Jurkat, Clone E6-1 (cell line): Measurements from ENCODE around the gene ALK.

Experiments
- DNase-seq: peaks from one replicate; pipeline ENCODE4 v3.0.0-alpha.2; 2011; ENCODE audit warnings: low read depth, low spot score
- H3K4me3 ChIP-seq: 2 replicates; pipeline ENCODE4 v1.5.1; 2011; ENCODE audit warnings: mild to moderate bottlenecking, low read length, control low read depth, moderate library complexity

ALK gene

DNA sequence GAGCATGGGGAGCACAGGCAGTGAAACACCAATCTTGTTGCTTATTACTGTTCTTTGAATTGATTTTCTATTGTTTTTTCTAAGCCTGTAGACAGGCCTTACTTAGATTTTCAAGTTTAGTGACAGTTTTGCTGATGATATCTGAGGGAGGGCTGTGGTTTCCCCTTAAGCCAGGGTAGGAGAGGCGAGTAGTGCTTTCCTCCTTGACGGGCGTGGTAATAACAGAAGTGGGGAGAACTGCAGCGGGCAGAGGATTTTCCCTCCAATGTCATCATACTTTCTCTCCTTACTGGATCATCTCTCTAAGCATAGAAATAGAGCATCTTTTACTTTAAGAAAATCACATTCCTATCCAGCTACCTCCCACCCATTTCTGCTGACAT lies 314.4 kb downstream of the ALK start:
- no peak overlapping the region for H3K4me3 ChIP-seq
- no peak for DNase-seq

DNA sequence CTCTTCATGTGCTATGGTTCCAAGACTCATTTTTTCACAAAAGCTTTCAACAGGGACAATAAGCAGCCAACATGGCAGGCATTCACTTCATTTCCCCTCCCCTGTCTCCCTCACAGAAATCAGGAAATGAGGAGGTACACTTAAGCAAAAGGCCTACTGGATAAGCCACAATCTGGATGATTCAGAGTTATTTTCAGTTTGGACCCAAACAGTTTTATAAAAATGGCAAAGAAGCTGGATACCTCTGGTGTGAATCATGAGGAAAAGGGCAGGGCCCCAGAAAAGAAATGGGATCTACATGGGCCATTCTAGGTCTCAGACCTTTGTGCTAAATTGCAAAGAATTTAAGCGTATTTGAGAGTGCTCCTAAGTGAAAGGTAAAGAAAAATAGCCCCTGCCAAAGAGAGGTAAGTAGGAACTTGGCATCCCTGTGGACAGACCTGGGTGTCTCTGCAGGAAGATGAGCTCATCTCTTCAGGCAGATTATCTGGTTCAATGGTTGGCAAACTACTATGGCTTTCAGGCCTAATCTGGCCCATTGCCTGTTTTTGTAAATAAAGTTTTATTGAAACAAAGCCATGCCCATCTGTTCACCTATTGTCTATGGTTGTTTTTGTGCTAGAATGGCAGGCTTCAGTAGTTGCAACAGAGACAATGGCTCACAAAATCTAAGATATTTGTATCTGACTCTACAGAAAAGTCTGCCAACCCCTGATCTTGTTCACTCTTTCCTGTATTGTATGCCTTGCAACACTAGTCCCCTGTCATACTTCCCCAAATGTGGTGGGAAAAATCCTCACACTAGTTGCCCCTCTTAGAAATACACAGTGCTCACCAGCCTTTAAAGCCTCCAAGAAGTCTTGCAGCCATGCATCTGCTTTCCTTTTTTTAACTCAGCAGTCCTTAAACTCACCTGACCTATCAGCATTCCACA lies 315.0 kb downstream of the ALK start:
- no peak overlapping the region for H3K4me3 ChIP-seq
- DNase-seq, result no peak

DNA sequence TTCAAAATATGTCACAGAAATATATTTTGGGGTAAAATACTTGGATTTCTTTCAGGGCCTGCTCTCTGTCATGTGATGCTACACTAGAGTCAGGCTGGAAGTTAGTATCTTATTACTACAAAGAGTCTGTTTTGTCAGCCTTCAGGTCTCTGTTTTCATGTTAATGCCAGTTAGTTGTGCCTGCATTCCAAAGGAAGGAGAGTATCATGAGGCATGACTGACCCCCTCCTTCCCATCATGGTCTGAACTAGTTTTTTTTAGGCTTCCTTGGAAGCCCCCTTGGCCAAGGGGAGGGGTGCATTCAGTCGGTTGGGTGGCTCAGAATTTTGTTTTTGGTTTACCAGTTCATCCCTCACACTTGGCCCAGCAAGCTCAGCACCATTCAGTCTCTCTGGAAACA lies 318.0 kb downstream of the ALK start:
- H3K4me3 ChIP-seq, result no peak overlapping the region
- no peak for DNase-seq

GRCh38 chr2:29601872-29602271 lies 319.5 kb downstream of the ALK start:
- no peak for DNase-seq
- H3K4me3 ChIP-seq, result no peak overlapping the region

DNA sequence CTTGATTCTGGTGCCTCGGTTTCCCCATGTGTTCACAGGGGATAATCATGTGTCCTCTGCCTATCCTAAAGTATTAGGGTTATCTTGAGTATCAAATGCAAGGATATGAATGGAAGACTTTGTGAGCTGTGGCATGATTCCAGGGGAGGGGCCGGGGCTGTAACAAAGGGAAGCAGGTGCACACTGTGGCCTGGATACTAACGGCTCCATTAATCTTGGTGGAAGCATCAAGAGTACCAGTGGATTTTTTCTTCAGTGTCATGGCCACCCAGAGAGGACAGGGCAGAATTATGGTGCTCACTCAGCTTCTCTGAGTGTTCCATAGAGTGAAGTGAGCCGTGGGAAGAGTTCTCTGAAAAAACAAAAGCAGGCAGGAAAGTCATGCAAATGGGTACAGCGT lies 320.1 kb downstream of the ALK start:
- no peak overlapping the region for H3K4me3 ChIP-seq
- no peak for DNase-seq

DNA sequence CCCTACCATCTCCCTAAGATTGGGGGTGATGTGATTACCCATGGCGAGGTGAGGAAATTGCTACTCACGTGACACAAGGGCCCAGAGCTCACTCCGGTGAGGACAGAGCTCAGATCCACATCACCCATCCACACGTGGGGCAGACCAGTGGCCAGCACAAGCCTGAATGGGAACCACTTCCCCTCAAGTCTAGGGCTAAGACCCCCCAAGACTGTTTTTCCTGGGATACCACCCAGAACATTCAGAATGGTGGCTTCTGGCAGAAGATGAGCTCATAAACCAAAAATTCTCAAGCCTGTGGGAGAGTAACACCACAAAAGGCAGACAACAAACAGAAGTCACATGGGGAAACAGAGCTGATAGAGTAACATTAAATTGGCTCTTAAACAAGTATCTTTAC lies 321.4 kb downstream of the ALK start:
- H3K4me3 ChIP-seq, result no peak overlapping the region
- DNase-seq, result no peak

DNA sequence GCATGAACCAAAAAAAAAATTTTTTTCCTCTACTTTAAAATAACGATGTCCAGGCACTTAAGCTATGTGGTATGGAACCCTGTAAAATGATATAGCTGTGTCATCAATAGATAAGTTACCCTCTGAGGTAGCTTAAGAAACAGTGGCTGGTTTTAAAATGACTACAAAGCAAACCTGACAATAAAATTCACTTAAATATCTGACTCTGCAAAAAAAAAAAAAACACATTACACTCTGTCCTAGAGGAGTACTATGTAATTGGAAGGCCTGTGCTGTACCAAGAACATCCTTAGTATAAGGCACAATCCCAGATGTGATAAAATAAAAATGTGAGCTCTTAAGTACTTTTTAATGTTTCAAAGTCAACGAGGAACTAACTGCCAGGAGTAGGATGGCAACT lies 322.4 kb downstream of the ALK start:
- H3K4me3 ChIP-seq, result no peak overlapping the region
- no peak for DNase-seq

GRCh38 chr2:29597035-29597434 lies 324.4 kb downstream of the ALK start:
- DNase-seq, result no peak
- no peak overlapping the region for H3K4me3 ChIP-seq

DNA sequence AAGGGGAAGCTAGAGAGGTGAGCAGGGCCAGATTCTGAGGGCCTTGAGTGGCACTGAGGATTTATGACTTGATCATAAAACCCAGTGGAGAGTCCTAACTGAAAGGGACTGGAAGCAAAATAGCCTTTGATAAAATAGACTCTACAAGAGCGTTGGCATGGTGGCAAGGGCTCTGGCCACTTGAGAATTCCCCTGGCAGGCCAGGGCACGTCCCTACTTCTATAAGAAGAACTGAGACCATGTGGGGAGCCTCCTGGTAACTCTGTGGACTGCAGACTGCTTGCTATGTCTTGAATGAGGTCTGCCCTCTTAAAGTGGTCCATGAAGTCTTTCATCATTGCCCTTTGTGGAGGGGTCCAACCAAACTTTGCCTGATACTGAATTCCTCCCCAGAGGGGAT lies 324.8 kb downstream of the ALK start:
- no peak overlapping the region for H3K4me3 ChIP-seq
- DNase-seq, result no peak

DNA sequence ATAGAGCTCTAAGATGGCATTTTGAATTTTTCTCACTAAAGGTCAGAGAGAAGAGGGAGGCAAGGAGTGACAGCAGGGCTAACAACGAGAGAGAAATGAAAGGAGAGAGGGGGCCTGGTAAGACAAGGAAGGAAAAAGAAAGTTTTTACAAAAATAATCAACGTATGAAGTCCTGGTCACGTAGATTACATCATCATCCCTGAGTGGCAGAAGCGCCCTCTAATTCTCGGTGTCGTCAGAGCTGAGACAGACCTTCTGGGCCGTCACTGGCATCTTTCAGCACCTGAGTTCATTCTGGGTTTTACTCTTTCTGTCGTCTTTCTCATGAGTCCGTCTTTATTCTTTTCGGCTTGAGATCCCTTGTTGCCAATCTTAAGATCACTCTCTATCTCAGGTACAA lies 329.8 kb downstream of the ALK start:
- no peak overlapping the region for H3K4me3 ChIP-seq
- no peak for DNase-seq

DNA sequence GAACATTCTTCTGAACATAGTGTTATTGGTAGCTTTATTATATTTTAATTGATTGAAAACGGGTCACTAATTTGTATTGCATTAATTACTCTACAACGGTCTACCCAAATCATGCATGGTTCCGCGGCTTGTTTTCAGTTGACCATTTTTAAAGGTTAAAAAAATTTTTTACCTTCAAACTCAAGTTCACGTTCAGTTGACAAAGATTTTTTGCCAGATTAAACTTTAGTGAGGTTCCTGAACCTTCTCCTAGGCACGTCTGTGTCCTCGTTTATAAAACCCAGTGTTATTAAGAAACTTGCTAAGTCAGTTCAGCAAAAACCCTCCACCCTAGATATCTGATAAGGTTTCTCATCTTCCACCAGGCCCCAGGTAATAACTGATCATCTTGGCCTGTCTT lies 331.2 kb downstream of the ALK start:
- no peak overlapping the region for H3K4me3 ChIP-seq
- no peak for DNase-seq

DNA sequence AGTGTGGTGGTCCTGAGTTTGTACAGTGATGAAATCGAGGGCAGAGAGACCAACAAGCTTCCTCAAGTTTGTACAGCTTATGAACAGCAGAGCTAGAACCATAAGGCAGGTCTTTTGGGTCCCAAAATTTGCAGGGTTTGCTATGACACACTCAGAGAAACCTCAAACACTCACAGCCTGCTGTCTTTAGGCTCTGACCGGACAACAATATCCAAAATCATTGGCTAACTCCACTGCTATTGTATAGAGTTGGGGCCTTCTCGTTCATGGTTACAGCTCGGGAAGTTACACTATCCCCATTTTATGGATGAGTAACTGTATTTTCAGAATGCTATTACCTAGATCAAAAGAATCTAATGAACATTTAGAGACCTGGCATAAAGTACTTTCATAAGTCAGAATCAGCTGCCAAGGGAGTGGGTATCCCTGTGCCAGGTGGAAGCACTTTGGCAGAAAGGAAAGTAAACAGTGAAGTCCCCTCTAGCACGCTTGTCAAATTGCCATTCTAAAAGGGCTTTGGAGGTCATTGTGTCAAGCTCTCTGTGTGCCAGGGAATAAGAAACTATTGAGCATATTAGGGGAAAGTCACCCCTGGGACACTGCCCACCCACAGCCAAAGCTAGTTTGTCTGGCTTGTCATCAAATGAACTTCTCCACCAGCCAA lies 331.8 kb downstream of the ALK start:
- no peak for DNase-seq
- no peak overlapping the region for H3K4me3 ChIP-seq

DNA sequence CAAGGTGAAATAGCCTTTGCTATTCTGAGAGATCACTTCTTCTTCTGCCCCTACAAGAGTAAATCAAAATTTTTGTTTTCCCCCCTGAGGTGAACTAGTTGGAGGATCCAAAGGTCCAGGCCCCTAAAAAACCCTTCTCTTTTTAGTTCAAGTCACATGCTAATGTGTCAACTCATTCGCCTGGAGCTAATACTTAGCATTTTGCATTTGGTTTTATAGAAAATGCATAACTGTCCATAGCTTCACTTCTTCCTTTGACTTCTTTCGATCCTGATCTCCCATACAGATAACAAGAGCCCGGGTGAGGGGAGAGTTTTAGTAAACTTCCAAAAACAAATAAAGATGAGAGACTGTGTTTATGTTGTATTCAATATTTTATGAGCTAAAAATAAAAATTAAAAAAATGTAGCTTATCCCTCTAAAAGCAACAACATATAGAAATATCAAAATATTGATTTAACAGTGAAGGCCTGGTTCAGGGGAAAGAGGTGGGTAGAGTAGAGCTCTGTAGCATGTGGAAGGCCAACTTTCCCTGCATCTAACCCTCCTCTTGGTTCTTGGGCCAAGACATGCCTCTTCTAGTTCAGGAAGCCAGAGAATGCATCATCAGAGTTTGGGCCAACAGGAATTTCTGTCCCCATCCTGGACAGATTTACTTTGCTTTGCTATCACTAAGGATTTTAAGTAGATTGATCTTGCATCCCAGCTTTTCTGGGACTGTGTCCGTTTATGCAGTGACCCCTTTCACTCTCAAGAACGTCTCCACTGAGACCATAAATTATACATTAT lies 333.8 kb downstream of the ALK start:
- no peak for DNase-seq
- H3K4me3 ChIP-seq, result no peak overlapping the region

GRCh38 chr2:29586919-29587318 lies 334.5 kb downstream of the ALK start:
- DNase-seq, result no peak
- no peak overlapping the region for H3K4me3 ChIP-seq

GRCh38 chr2:29583548-29584156 lies 337.7 kb downstream of the ALK start:
- DNase-seq, result no peak
- H3K4me3 ChIP-seq, result no peak overlapping the region

DNA sequence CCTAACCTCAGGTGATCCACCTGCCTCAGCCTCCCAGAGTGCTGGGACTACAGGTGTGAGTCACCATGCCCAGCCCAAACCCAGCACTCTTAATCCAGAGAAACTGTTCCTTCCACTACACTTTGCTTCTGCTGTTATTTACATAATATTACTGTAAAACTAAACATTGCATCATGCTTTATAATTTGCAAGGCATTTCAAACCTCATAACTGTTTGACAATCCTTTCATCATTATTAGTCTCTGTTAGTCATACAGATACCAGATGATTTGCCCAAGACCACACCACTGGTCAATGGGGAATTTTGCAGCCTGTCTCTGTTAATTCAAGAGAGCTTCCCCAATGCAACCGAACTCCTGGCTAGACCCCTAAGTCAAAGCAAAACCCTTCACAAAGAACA lies 338.3 kb downstream of the ALK start:
- DNase-seq, result no peak
- no peak overlapping the region for H3K4me3 ChIP-seq

DNA sequence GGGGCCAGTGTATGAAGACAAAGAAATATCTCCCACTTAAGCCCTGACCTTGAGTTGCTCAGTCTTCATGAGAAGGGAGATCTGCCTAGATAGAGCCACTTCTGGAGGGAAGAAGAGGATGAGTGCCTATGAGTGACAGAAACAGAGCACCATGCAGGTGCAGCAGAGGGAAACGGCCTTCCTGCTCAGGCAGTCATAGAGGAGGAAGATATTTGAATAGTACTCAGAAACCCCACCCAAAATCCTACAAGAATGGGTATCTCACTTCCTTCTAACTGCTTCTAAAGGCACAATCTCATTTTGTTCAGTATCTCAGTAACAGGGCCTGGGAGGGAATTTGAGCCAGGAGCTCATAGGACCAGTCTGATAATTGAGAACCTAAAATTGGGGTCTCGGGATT lies 339.3 kb downstream of the ALK start:
- H3K4me3 ChIP-seq, result no peak overlapping the region
- no peak for DNase-seq

GRCh38 chr2:29580223-29580622 lies 341.2 kb downstream of the ALK start:
- no peak for DNase-seq
- no peak overlapping the region for H3K4me3 ChIP-seq

DNA sequence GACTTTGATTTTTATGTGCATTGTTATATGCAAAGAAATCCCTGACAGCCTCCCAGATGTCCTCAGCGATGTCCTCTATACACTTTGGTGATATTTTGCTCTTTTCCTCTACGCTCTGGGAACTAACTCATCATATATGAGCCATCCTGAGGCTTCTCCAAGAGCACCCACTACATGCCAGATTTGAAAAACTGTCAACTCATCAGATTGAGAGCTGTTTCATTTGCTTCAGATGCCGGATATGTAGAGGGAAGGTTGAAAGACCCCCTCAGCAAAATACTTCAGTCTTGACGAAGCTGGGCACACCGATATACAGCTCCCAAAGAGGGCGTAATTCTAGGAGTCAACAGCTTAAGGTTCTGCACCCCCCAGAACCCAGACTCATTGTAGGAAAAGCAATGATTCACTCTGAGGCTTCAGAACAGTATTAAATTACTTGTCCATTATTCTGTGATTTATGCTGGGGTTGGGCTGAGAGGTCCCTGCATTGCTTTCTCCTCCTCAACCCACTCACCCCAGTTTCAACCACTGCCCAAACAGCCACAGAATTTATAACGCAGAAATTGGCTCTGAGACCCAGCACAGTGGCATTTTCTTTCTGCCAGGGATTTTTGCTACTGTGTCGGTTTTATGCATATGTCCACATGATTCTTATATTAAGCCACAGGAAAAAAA lies 341.8 kb downstream of the ALK start:
- no peak overlapping the region for H3K4me3 ChIP-seq
- no peak for DNase-seq
